Ascending aorta (tissue), 2 donors: ENCODE measurements around the gene GNPDA1. TPM values are rescaled to one million over a fixed set of nuclear protein-coding genes. Genes with fewer than 3 reads are reported as not detected.

ENCODE experiments used
- DNase-seq, 2 donors: peaks; one replicate each; pipeline ENCODE4 v3.0.0-alpha.2; 2019; ENCODE audit warnings: low spot score in 2 of 2
- H3K27ac ChIP-seq, 2 donors: fragments of 200-600 bp; sonication (generic); one replicate each; pipeline ENCODE4 v1.5.1; 2016 to 2017; ENCODE audit warnings: mild to moderate bottlenecking in 1 of 2
- H3K27me3 ChIP-seq: fragments of 200-600 bp; sonication (generic); one replicate; pipeline ENCODE4 v1.5.1; 2017
- H3K36me3 ChIP-seq, 2 donors: fragments of 200-600 bp; sonication (generic); one replicate each; pipeline ENCODE4 v1.5.1; 2016
- H3K4me1 ChIP-seq, 2 donors: fragments of 200-600 bp; sonication (generic); one replicate each; pipeline ENCODE4 v1.5.1; 2016 to 2017; ENCODE audit warnings: mild to moderate bottlenecking in 1 of 2
- H3K4me3 ChIP-seq, 2 donors: fragments of 200-600 bp; sonication (generic); one replicate each; pipeline ENCODE4 v1.5.1; 2016 to 2017; ENCODE audit warnings: mild to moderate bottlenecking in 1 of 2
- H3K9me3 ChIP-seq, 2 donors: fragments of 200-600 bp; sonication (generic); one replicate each; pipeline ENCODE4 v1.5.1; 2016
- CTCF ChIP-seq, 3 experiments: fragments of 200-600 bp in 2 of 3; fragments of 450-650 bp in 1 of 3; sonication (generic) in 2 of 3; IDR thresholded peaks; one replicate each; pipeline ENCODE4 v1.5.1; 2016 to 2019; ENCODE audit warnings: antibody characterized with exemption in 3 of 3, mild to moderate bottlenecking in 1 of 3, moderate library complexity in 1 of 3
- intact Hi-C: fragments of 100-400 bp; cut with DNase I; formaldehyde crosslinking; loops from one replicate; pipeline ENCODE4 v1.15.1; 2023
- total RNA-seq: library from RNA; depleted of rRNA; stranded (reverse); fragments of >200 nt; gene quantifications from one replicate; pipeline ENCODE4 v1.1.0, GENCODE V29; 2016

GNPDA1 gene
- total RNA-seq, 1 donor from 2014 or later, result 185 TPM

DNA sequence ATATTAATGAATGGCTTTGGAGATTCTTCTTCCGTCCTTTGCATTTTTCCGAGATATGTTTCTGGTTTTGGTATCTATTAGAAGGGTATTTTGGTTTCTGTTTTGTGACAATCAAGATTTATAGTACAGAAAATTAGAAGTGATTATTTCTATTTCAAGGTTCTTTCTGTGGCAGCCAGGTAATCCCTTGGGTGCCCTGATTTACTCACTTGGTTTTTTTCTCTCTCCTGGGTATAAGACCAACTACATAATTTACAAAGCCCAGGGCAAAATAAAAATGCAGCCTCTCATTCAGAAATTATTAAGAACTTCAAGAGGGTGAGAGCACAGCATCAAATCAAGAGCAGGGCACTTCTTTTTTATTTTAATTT lies 45.9 kb downstream of the GNPDA1 start:
- intact Hi-C loops, result no loop called here

GRCh38 chr5:141966275-141966962 lies 46.4 kb downstream of the GNPDA1 start:
- DNase-seq, result no peak
- no peaks in the 10 kb centered on the region for H3K36me3 ChIP-seq
- intact Hi-C loops, result no loop called here
- no peak overlapping the region for H3K27ac ChIP-seq
- H3K9me3 ChIP-seq, result no peaks in the 10 kb centered on the region
- TF ChIP-seq CTCF (IDR thresholded peaks at IDR 0.05), result no peak
- no peaks in the 10 kb centered on the region for H3K27me3 ChIP-seq
- H3K4me3 ChIP-seq, result no peak overlapping the region
- H3K4me1 ChIP-seq, result peaks cover 0 to 11% of the 10 kb centered on the region in 2 donors

More for the DNA sequence above, 45.9 kb downstream of the GNPDA1 start:
- Histone ChIP-seq H3K27me3 (no peaks in the 10 kb centered on the region), H3K4me3 (no peak overlapping the region), H3K4me1 (peaks cover 0 to 11% of the 10 kb centered on the region in 2 donors), H3K9me3 (no peaks in the 10 kb centered on the region), H3K36me3 (peaks cover 0 to under 1% of the 10 kb centered on the region in 2 donors), H3K27ac (no peak overlapping the region)
- DNase-seq, result no peak
- no peak for TF ChIP-seq CTCF (IDR thresholded peaks at IDR 0.05)

GRCh38 chr5:141965071-141965470 lies 47.8 kb downstream of the GNPDA1 start:
- Histone ChIP-seq H3K4me1 (peaks cover 0 to 4% of the 10 kb centered on the region in 2 donors), H3K4me3 (no peak overlapping the region), H3K36me3 (no peaks in the 10 kb centered on the region), H3K27me3 (no peaks in the 10 kb centered on the region), H3K27ac (no peak overlapping the region), H3K9me3 (no peaks in the 10 kb centered on the region)
- DNase-seq, result no peak
- intact Hi-C loops, result no loop called here
- TF ChIP-seq CTCF (IDR thresholded peaks at IDR 0.05), result no peak

GRCh38 chr5:141963701-141964100 lies 49.1 kb downstream of the GNPDA1 start:
- Histone ChIP-seq H3K36me3 (no peaks in the 10 kb centered on the region), H3K9me3 (no peaks in the 10 kb centered on the region), H3K4me1 (no peaks in the 10 kb centered on the region), H3K4me3 (no peak overlapping the region), H3K27me3 (no peaks in the 10 kb centered on the region), H3K27ac (no peak overlapping the region)
- TF ChIP-seq CTCF (IDR thresholded peaks at IDR 0.05), result no peak
- intact Hi-C loops, result loop anchor here (5.0 kb wide), 1 partner anchor 86 kb away; the partner anchor contains the start of gene PCDH1
- DNase-seq, result no peak

GRCh38 chr5:141961466-141961865 lies 51.4 kb downstream of the GNPDA1 start:
- intact Hi-C loops, result loop anchor here (2.0 to 5.0 kb wide), 2 partner anchors 73 to 84 kb away; partner anchors contain the start of gene PCDH1
- Histone ChIP-seq H3K9me3 (no peaks in the 10 kb centered on the region), H3K4me3 (no peak overlapping the region), H3K27me3 (no peaks in the 10 kb centered on the region), H3K36me3 (no peaks in the 10 kb centered on the region), H3K4me1 (no peaks in the 10 kb centered on the region), H3K27ac (peak overlapping the region; percentile 17 to 22)
- TF ChIP-seq CTCF (IDR thresholded peaks at IDR 0.05), result no peak
- no peak for DNase-seq
